WI38 (cell line): Measurements from ENCODE around the gene TM4SF5.
A peak's percentile ranks its signal among the peaks of the same experiment; 100 is the strongest.

Experiments
- H3K4me3 ChIP-seq: 2 replicates; pipeline ENCODE4 v1.5.1; 2011; ENCODE audit warnings: low read depth, mild to moderate bottlenecking, control low read depth, low read length
- CTCF ChIP-seq: IDR thresholded peaks from 2 replicates; pipeline ENCODE4 v1.5.1; 2012; ENCODE audit warnings: low read depth, mild to moderate bottlenecking, control low read depth, low read length

Gene TM4SF5

GRCh38 chr17:4785311-4786105, 13.8 kb downstream of the TM4SF5 start:
- peak overlapping the region; percentile 32 for H3K4me3 ChIP-seq
- no peak for TF ChIP-seq CTCF

GRCh38 chr17:4786106-4786511, 14.4 kb downstream of the TM4SF5 start, which contains the start of gene VMO1:
TSS of gene VMO1 (minus strand) at chr17:4786364. CDS start at chr17:4786352, 12 bp downstream.
- H3K4me3 ChIP-seq: peak within 1 kb of the TSS; percentile 32
- TF ChIP-seq CTCF: no peak

DNA sequence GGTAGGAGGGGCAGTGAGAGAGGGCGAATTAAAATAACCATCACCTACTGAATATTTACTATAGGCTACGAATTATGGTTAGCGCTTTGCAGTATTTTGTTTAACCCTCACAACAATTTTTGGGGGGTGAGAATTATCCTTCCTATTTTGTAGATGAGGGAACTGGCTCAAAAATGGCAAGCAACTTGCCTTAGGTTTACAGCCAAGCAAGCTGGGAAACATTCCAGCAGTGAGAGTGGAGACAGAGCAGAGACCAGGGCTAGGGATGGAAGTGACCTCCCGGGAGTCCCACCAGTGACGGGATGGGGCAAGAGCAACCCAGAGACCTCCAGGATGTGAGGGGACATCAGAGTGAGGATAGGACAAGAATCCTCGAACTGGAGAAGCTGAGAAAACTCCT, 14.8 kb downstream of the TM4SF5 start:
- no peak for TF ChIP-seq CTCF

DNA sequence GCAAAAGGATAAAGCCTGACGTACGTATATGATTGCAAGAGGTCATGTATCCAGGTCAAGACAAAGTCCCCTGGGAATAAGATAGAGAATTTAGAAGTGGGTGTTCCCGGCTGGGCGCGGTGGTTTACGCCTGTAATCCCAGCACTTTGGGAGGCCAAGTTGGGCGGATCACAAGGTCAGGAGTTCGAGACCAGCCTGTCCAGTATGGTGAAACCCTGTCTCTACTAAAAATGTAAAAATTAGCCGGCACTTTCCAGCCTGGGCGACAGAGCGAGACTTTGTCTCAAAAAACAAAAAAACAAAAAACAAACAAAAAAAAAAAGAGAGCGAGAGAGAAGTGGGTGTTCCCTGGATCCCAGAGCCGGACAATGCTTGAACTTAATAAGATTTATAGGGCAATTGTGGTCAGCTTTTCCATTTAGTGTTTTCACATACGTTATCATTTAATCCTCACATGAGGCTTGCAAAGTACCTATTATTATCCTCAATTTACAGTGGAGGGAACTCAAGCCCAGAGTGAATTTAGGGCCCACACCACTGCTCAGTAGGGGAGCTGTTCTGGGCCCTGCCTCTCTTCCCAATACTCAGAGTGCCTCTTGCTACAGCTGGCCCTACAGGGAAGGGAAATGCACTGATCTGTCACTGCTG, 16.6 kb downstream of the TM4SF5 start:
- no peak overlapping the region for H3K4me3 ChIP-seq
- no peak for TF ChIP-seq CTCF

More for the DNA sequence above, 14.8 kb downstream of the TM4SF5 start:
- peak overlapping the region; percentile 32 for H3K4me3 ChIP-seq

GRCh38 chr17:4788807-4789700, 17.4 kb downstream of the TM4SF5 start, which contains the start of gene GLTPD2:
TSS of gene GLTPD2 (plus strand) at chr17:4788964. CDS start at chr17:4789012, 48 bp downstream.
- peak within 1 kb of the TSS; percentile 62 for H3K4me3 ChIP-seq
- TF ChIP-seq CTCF: no peak

GRCh38 chr17:4789701-4789950, 17.9 kb downstream of the TM4SF5 start:
- no peak for TF ChIP-seq CTCF
- peak overlapping the region; percentile 62 for H3K4me3 ChIP-seq
